Pancreas (tissue), 10 donors: ENCODE data around the gene PAPSS2. TPM values are rescaled to one million over a fixed set of nuclear protein-coding genes. Genes with fewer than 3 reads are reported as not detected.
A peak's percentile ranks its signal among the peaks of the same experiment; 100 is the strongest.

Source experiments
- ATAC-seq, 4 donors: fragments of 200-7000 bp; cut with Tn5 transposase; one replicate each; pipeline versions ENCODE4 v1.8.0 to v1.9.1; 2020; ENCODE audit warnings: mild to moderate bottlenecking in 4 of 4, moderate library complexity in 4 of 4
- DNase-seq, 6 donors: peaks; one replicate each; pipeline ENCODE4 v3.0.0-alpha.2; 2020
- FAIRE-seq: peaks from 2 replicates; lab custom pipeline; 2012; peaks lifted over from hg19 to GRCh38; lab: Jason Lieb, UNC
- H3K27ac ChIP-seq, 4 donors: fragments of 200-600 bp; sonication (generic); 1 replicate in 3 of 4; 2 replicates in 1 of 4; pipeline versions ENCODE4 v1.5.0 to v1.8.0; 2020
- H3K27me3 ChIP-seq, 4 donors: fragments of 200-600 bp; one replicate each; pipeline ENCODE4 v1.8.0; 2021
- H3K36me3 ChIP-seq, 3 donors: fragments of 200-600 bp; sonication (generic) in 1 of 3; one replicate each; pipeline versions ENCODE4 v1.5.0 to v1.8.0; 2020 to 2021
- H3K4me1 ChIP-seq, 3 donors: fragments of 200-600 bp; one replicate each; pipeline ENCODE4 v1.8.0; 2021
- H3K4me3 ChIP-seq, 4 donors: fragments of 200-600 bp; sonication (generic) in 2 of 4; one replicate each; pipeline versions ENCODE4 v1.5.0 to v1.8.0; 2020 to 2021
- H3K9me3 ChIP-seq, 4 donors: fragments of 200-600 bp; one replicate each; pipeline ENCODE4 v1.8.0; 2021
- WGBS, 2 donors: extraction: QIAGEN DNeasy Blood & Tissue Kit; methylation state at CpG; one replicate each; pipeline ENCODE4 v1.1.7; 2013; 5-methylcytosine and 5-hydroxymethylcytosine counted together
- intact Hi-C, 3 donors: fragments of 100-400 bp; cut with DNase I; formaldehyde crosslinking; loops; one replicate each; pipeline versions ENCODE4 v1.11.1 to v1.14.2; 2022
- polyA plus RNA-seq, 2 donors: library from polyadenylated mRNA; stranded (reverse); fragments of 200-250 nt; gene quantifications; one replicate each; pipeline ENCODE4 v1.2.3, GENCODE V29; 2013
- total RNA-seq, 6 donors: library from RNA; stranded (reverse); fragmentation: NEBNext Ultra II Directional in 4 of 6; extraction: Animal tissue kit (Norgen Biotek cat#: 25700) in 4 of 6; gene quantifications; one replicate each; pipeline versions ENCODE4 v1.2.1 to v1.2.4, GENCODE V29; 2021 to 2023
- TF ChIP-seq, protein P1 (sequence below), 4 donors: fragments of 200-600 bp; sonication (generic) in 3 of 4; IDR thresholded peaks; one replicate each; pipeline versions ENCODE4 v1.5.0 to v1.8.0; 2021; ENCODE audit warnings: antibody characterized with exemption in 4 of 4
- donor health status: healthy with polysubstance abuse.
- donor health status: DM: no; HTN: no; CAD: no; lungs with moderate emphysema.
- donor health status: DM: no; HTN: no; CAD: no.
- donor health status: control.
- donor health status: control.
- donor health status: Bipolar disorder and iron deficiency.
- donor health status: DM: yes; HTN: yes; CAD: no.
- donor health status: DM: no; HTN: no; CAD: no.
- donor health status: DM: no; HTN: no; CAD: no.
- donor health status: DM: yes; HTN: yes; CAD: no.

PAPSS2 gene
- total and polyA plus RNA-seq, 8 donors, result 10.0 to 54.7 (median 39.9) TPM

DNA sequence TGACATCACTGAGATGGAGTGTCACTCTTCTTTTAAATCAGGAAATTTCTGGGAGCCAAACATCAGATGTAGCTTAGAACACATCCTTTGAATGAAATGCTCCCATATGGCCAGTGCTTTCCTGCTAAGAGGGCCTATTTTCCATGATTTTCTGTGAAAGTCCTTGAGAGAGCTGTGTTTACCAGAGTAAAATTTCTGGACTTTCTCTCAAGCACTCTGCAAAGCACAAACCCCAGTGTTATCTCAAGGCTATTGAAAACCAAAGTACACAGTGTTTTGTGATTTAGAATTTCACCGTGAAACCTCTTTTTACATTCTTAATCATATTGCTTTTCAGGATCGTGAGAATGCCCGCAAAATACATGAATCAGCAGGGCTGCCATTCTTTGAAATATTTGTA lies 54.0 kb downstream of the PAPSS2 start:
- WGBS, 2 donors, result 34 to 37% methylated on average over 3 of the region's 3 CpGs
- ATAC-seq (peak; percentile 78 to 90 (median 80)), FAIRE-seq (no peak)

GRCh38 chr10:87715552-87716347 lies 56.1 kb downstream of the PAPSS2 start:
- WGBS, 2 donors, result 85 to 92% methylated on average over 3 of the region's 3 CpGs
- TF ChIP-seq, protein P1, sequence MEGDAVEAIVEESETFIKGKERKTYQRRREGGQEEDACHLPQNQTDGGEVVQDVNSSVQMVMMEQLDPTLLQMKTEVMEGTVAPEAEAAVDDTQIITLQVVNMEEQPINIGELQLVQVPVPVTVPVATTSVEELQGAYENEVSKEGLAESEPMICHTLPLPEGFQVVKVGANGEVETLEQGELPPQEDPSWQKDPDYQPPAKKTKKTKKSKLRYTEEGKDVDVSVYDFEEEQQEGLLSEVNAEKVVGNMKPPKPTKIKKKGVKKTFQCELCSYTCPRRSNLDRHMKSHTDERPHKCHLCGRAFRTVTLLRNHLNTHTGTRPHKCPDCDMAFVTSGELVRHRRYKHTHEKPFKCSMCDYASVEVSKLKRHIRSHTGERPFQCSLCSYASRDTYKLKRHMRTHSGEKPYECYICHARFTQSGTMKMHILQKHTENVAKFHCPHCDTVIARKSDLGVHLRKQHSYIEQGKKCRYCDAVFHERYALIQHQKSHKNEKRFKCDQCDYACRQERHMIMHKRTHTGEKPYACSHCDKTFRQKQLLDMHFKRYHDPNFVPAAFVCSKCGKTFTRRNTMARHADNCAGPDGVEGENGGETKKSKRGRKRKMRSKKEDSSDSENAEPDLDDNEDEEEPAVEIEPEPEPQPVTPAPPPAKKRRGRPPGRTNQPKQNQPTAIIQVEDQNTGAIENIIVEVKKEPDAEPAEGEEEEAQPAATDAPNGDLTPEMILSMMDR (IDR thresholded peaks at IDR 0.05), result no peak
- no peak for ATAC-seq
- peaks cover 0 to 7% (median 0%) of the 10 kb centered on the region in 3 donors for H3K36me3 ChIP-seq
- no peak overlapping the region for H3K4me3 ChIP-seq
- intact Hi-C loops, result loop anchor here in 1 of 3 donors (10.0 kb wide), 1 partner anchor 51 kb away; no protein-coding TSS in a partner anchor
- no peaks in the 10 kb centered on the region for H3K27me3 ChIP-seq
- no peaks in the 10 kb centered on the region for H3K9me3 ChIP-seq
- FAIRE-seq, result no peak
- peaks cover 19 to 31% (median 21%) of the 10 kb centered on the region in 3 donors for H3K4me1 ChIP-seq
- no peak overlapping the region for H3K27ac ChIP-seq
- no peak for DNase-seq

More for the DNA sequence above, 54.0 kb downstream of the PAPSS2 start:
- peak in 1 of 6 donors; percentile 19 for DNase-seq
- Histone ChIP-seq H3K4me3 (no peak overlapping the region), H3K4me1 (peaks cover 19 to 31% (median 21%) of the 10 kb centered on the region in 3 donors), H3K9me3 (no peaks in the 10 kb centered on the region), H3K27ac (peak overlapping the region; percentile 32 to 79 (median 59)), H3K27me3 (no peaks in the 10 kb centered on the region), H3K36me3 (peaks cover 0 to 18% (median 0%) of the 10 kb centered on the region in 3 donors)
- TF ChIP-seq, protein P1 (IDR thresholded peaks at IDR 0.05), result no peak
- intact Hi-C loops, result loop anchor here in 1 of 3 donors (10.0 kb wide), 1 partner anchor 49 kb away; no protein-coding TSS in a partner anchor

GRCh38 chr10:87716348-87716670 lies 56.6 kb downstream of the PAPSS2 start:
- no peak overlapping the region for H3K27ac ChIP-seq
- TF ChIP-seq, protein P1 (IDR thresholded peaks at IDR 0.05), result no peak
- no peak for ATAC-seq
- WGBS, 2 donors, result 83 to 85% methylated on average over 4 of the region's 4 CpGs
- no peaks in the 10 kb centered on the region for H3K9me3 ChIP-seq
- H3K4me3 ChIP-seq, result no peak overlapping the region
- no peaks in the 10 kb centered on the region for H3K27me3 ChIP-seq
- no peak for DNase-seq
- FAIRE-seq, result no peak
- H3K4me1 ChIP-seq, result peaks cover 19 to 31% (median 21%) of the 10 kb centered on the region in 3 donors
- H3K36me3 ChIP-seq, result peaks cover 0 to 7% (median 0%) of the 10 kb centered on the region in 3 donors
- intact Hi-C loops, result loop anchor here in 1 of 3 donors (10.0 kb wide), 1 partner anchor 52 kb away; no protein-coding TSS in a partner anchor

GRCh38 chr10:87720665-87721064 lies 61.0 kb downstream of the PAPSS2 start:
- H3K4me3 ChIP-seq, result no peak overlapping the region
- peaks cover 0 to 6% (median 4%) of the 10 kb centered on the region in 3 donors for H3K4me1 ChIP-seq
- H3K27ac ChIP-seq, result no peak overlapping the region
- intact Hi-C loops, result loop anchor here in 1 of 3 donors (10.0 kb wide), 1 partner anchor 46 kb away; no protein-coding TSS in a partner anchor
- no peaks in the 10 kb centered on the region for H3K27me3 ChIP-seq
- ATAC-seq (no peak), DNase-seq (no peak), FAIRE-seq (no peak)
- WGBS, 2 donors, result 98 to 100% methylated on average over 1 of the region's 1 CpG
- TF ChIP-seq, protein P1 (IDR thresholded peaks at IDR 0.05), result no peak
- no peaks in the 10 kb centered on the region for H3K36me3 ChIP-seq
- no peaks in the 10 kb centered on the region for H3K9me3 ChIP-seq
